ENCODE results near the gene JSRP1.

The JSRP1 gene

GRCh38 chr19:2213799-2214198, 42.4 kb downstream of the JSRP1 start:
- no peaks in the 10 kb centered on the region for H3F3A ChIP-seq (ENCODE audit: insufficient read depth, low read length)
- H3K4me1 ChIP-seq (ENCODE audit: insufficient read depth, low read length, severe bottlenecking), result peaks cover 13% of the 10 kb centered on the region
- no peak overlapping the region for H3K27ac ChIP-seq (ENCODE audit: low read depth, low read length, poor library complexity, severe bottlenecking)
- no peak overlapping the region for H2AFZ ChIP-seq (ENCODE audit: low read length)
- H3K9ac ChIP-seq (ENCODE audit: low read length), result no peak overlapping the region
- TF ChIP-seq EZH2 (IDR thresholded peaks at IDR 0.05; ENCODE audit: borderline replicate concordance, low read length) (no peak), CTCF (IDR thresholded peaks at IDR 0.05; ENCODE audit: low read length) (no peak)
- H4K20me1 ChIP-seq (ENCODE audit: insufficient read depth, low read length), result no peaks in the 10 kb centered on the region
- no peak overlapping the region for H3K4me2 ChIP-seq (ENCODE audit: low read length)
- H3K79me2 ChIP-seq (ENCODE audit: insufficient read depth, low read length), result no peaks in the 10 kb centered on the region
- no peak overlapping the region for H3K4me3 ChIP-seq (ENCODE audit: low read depth, low read length, poor library complexity, severe bottlenecking)
- no peaks in the 10 kb centered on the region for H3K9me3 ChIP-seq (ENCODE audit: low read length)
- no peaks in the 10 kb centered on the region for H3K27me3 ChIP-seq (ENCODE audit: insufficient read depth, low read length)
- H3K36me3 ChIP-seq (ENCODE audit: insufficient read depth, low read length), result peaks cover 44% of the 10 kb centered on the region
- no peaks in the 10 kb centered on the region for H3K9me2 ChIP-seq (ENCODE audit: low read depth, low read length)

GRCh38 chr19:2212861-2213711, 43.1 kb downstream of the JSRP1 start:
- TF ChIP-seq CTCF (IDR thresholded peaks at IDR 0.05; ENCODE audit: low read length), result no peak
- TF ChIP-seq EZH2 (IDR thresholded peaks at IDR 0.05; ENCODE audit: borderline replicate concordance, low read length), result no peak
- H3K27ac ChIP-seq (ENCODE audit: low read depth, low read length, poor library complexity, severe bottlenecking), result no peak overlapping the region
- no peaks in the 10 kb centered on the region for H3K9me2 ChIP-seq (ENCODE audit: low read depth, low read length)
- no peak overlapping the region for H2AFZ ChIP-seq (ENCODE audit: low read length)
- no peaks in the 10 kb centered on the region for H4K20me1 ChIP-seq (ENCODE audit: insufficient read depth, low read length)
- H3F3A ChIP-seq (ENCODE audit: insufficient read depth, low read length), result no peaks in the 10 kb centered on the region
- no peaks in the 10 kb centered on the region for H3K79me2 ChIP-seq (ENCODE audit: insufficient read depth, low read length)
- no peaks in the 10 kb centered on the region for H3K9me3 ChIP-seq (ENCODE audit: low read length)
- H3K36me3 ChIP-seq (ENCODE audit: insufficient read depth, low read length), result peaks cover 44% of the 10 kb centered on the region
- H3K4me3 ChIP-seq (ENCODE audit: low read depth, low read length, poor library complexity, severe bottlenecking), result no peak overlapping the region
- no peak overlapping the region for H3K9ac ChIP-seq (ENCODE audit: low read length)
- no peak overlapping the region for H3K4me2 ChIP-seq (ENCODE audit: low read length)
- H3K27me3 ChIP-seq (ENCODE audit: insufficient read depth, low read length), result no peaks in the 10 kb centered on the region
- H3K4me1 ChIP-seq (ENCODE audit: insufficient read depth, low read length, severe bottlenecking), result peaks cover 16% of the 10 kb centered on the region

- no peak for TF ChIP-seq CTCF (IDR thresholded peaks at IDR 0.05; ENCODE audit: low read length)
- no peak for TF ChIP-seq EZH2 (IDR thresholded peaks at IDR 0.05; ENCODE audit: borderline replicate concordance, low read length)
- H3K9me3 ChIP-seq (ENCODE audit: low read length), result no peaks in the 10 kb centered on the region
- H2AFZ ChIP-seq (ENCODE audit: low read length), result no peak overlapping the region
- no peak overlapping the region for H3K4me3 ChIP-seq (ENCODE audit: low read depth, low read length, poor library complexity, severe bottlenecking)
- no peaks in the 10 kb centered on the region for H3K27me3 ChIP-seq (ENCODE audit: insufficient read depth, low read length)
- no peaks in the 10 kb centered on the region for H3K79me2 ChIP-seq (ENCODE audit: insufficient read depth, low read length)
- peaks cover 16% of the 10 kb centered on the region for H3K4me1 ChIP-seq (ENCODE audit: insufficient read depth, low read length, severe bottlenecking)
- no peak overlapping the region for H3K9ac ChIP-seq (ENCODE audit: low read length)
- H3F3A ChIP-seq (ENCODE audit: insufficient read depth, low read length), result no peaks in the 10 kb centered on the region
- H4K20me1 ChIP-seq (ENCODE audit: insufficient read depth, low read length), result no peaks in the 10 kb centered on the region
- no peak overlapping the region for H3K4me2 ChIP-seq (ENCODE audit: low read length)
- H3K36me3 ChIP-seq (ENCODE audit: insufficient read depth, low read length), result peaks cover 27% of the 10 kb centered on the region
- H3K9me2 ChIP-seq (ENCODE audit: low read depth, low read length), result no peaks in the 10 kb centered on the region
- H3K27ac ChIP-seq (ENCODE audit: low read depth, low read length, poor library complexity, severe bottlenecking), result no peak overlapping the region
Observed at GRCh38 chr19:2210987-2211740, 45.1 kb downstream of the JSRP1 start.

All from OCI-LY1 (cell line).